ENCODE measurements around the gene DOCK7.

The DOCK7 gene

DNA sequence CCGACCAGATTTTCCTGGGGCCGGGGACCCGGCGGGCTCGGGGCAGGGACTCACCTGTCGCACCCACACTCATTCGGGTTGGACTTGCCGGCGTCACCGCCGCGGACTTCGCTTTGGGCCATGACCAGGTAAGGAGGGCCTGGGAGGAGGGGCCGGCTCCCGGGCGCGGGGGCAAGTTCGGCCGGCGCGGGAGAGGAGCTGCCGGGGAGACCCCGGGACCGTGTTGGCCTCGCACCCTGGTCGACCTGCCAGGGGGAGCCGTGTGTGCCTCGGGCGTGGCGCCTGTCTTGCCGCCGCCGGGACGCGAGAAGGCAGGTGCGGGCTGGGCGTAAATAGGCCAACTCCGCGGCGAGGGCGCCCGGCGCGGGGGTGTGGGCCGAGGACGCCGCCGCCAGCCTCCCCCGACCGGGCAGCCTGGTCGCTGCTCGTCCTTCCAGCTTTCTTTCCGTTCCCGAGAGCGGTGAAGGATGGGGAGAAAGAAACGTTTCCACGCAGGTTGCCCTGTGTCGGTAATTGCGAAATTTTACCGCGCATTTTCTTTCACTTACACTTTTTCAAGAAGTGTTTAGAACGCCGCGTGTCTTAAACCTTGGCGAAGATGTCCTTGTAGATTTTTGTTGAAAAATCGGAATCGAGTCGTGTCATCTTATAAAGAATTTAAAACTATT lies 250.8 kb downstream of the DOCK7 start:
- no peak for DNase-seq

DNA sequence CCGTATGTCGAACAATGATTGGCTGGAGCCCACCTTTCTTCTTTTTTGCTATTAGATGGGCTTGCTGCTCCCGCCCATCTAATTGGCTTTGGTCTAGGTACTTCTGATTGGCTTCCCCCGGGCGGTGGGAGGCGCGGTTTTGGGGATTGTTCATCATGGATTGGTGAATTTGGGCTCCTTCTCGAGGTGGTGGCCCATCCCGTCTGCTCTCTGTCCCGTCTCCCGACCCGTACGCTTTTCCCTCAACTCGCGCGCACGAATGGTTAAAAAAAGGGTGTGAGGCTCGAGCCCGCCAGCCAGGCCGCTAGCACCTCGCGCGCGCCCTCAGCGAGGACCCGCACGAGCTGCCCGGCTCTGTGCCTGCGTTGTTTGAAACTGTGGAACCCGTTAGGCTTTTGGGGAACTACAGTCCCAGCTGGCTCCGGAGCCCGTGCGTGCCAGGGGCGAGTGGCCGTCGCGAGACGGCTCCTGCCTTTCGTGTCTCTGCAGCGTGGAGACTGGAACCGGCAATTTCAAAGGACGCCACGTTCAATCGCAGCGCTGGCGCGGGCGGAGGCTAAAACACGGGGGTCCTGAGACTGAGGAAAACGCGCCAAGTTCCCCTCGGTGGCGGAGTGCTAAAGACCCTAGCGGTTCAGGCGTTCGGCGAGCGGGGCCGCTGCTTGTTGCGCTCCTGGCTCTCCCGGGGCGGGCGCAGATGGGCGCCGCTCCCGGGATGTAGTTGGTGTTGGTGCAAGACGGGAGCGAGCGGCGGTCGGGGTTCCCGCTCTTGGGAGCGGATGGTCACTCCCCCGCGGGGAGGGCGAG lies 251.5 kb downstream of the DOCK7 start, which contains the start of gene USP1:
USP1 (plus strand) TSS at position 584 of the 807 bp plus-strand sequence. CDS start 2,819 bp downstream, outside the sequence.
- DNase-seq, result peak; percentile 100

GRCh38 chr1:62436039-62436465 lies 252.1 kb downstream of the DOCK7 start:
- no peak for DNase-seq

- peak; percentile 61 for DNase-seq
Observed at GRCh38 chr1:62435231-62436038, 252.8 kb downstream of the DOCK7 start.

- DNase-seq, result no peak
Observed at GRCh38 chr1:62434618-62435001, 253.6 kb downstream of the DOCK7 start.

- no peak for DNase-seq
Observed at GRCh38 chr1:62433861-62434617, 254.1 kb downstream of the DOCK7 start.

- DNase-seq, result no peak
Observed at GRCh38 chr1:62429581-62429980, 258.6 kb downstream of the DOCK7 start.

DNA sequence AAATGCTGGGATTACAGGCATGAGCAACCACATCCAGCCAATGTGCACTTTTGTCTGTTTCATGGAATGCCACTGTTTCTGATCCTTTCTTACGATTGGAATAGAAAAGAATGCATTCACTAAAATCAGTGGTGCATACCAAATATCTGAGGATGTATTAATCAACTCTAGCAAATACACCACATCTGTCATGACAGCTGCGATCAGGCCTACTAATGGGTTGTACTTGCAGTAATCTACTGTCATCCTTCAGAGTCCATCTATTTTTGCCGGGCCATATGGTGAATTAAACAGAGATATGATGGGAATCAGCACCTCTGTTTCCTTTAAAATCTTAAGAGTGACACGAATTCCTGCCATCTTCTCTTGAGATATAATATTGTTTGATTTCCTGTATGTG lies 259.8 kb downstream of the DOCK7 start:
- DNase-seq, result no peak

- DNase-seq, result no peak
Observed at GRCh38 chr1:62426794-62427193, 261.4 kb downstream of the DOCK7 start.

DNA sequence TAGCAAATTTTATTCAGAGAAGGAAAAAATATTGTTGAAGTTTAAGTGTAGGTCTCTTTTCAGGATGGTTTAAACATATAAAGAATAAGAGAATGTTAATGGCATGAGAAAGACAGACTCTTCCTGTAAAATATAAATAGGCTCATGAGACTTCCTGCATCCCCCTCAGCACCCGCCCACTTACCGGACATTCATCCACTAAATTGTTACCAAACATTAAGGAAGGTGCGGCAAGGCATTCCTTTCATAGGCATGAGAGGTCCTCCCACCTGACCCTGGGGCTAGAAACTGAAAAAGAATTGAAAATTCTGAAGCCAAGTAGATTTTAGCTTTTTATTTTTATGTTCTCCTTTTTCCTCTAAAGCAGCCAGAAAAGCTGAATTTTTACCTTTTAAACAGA lies 261.9 kb downstream of the DOCK7 start:
- DNase-seq, result no peak

- no peak for DNase-seq
Observed at GRCh38 chr1:62425041-62425440, 263.1 kb downstream of the DOCK7 start.

GRCh38 chr1:62424411-62424810 lies 263.8 kb downstream of the DOCK7 start:
- no peak for DNase-seq

GRCh38 chr1:62423580-62424242 lies 264.5 kb downstream of the DOCK7 start:
- DNase-seq, result no peak

- DNase-seq, result no peak
Observed at GRCh38 chr1:62420214-62420613, 268.0 kb downstream of the DOCK7 start.

GRCh38 chr1:62417351-62417999 lies 270.7 kb downstream of the DOCK7 start:
- no peak for DNase-seq

DNA sequence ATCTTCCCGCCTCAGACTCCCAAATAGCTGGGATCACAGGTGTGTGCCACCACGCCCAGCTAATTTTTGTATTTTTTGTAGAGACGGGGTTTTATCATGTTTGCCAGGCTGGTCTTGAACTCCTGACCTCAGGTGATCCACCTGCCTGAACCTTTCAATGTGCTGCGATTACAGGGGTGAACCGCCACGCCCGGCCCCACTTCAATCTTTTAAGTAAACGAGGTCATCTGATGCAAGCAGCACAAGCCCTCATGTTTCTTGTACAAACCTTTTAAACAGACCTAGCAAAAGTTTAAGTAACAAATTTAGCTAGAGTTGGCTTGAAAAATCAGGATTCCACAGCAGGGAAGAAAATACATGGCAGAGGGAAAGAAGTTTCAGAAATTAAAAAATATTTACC lies 272.5 kb downstream of the DOCK7 start:
- no peak for DNase-seq

DNA sequence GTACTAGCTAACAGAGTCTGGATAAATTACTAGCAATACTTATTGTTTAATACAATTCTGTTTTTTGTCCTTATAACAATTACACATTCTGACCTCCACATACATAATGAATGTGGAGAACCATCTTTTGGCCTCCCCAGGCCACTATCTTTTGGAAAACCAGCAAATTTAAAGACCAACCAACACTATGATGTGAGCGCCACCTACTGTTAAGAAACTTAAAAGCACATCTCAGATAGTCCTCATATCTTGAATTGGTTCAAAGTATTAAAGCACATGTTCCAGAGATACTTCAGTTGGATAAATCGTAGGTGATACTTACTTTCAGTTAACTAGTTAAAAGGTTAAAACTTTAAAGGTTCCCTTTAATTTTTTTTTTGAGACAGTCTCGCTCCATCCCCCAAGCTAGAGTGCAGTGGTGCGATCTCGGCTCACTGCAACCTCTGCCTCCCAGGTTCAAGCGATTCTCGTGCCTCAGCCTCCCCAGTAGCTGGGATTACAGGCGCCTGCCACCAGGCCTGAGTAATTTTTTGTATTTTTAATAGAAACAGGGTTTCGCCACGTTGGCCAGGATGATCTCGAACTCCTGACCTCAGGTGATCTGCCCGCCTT lies 280.7 kb downstream of the DOCK7 start:
- peak; percentile 34 for DNase-seq

DNA sequence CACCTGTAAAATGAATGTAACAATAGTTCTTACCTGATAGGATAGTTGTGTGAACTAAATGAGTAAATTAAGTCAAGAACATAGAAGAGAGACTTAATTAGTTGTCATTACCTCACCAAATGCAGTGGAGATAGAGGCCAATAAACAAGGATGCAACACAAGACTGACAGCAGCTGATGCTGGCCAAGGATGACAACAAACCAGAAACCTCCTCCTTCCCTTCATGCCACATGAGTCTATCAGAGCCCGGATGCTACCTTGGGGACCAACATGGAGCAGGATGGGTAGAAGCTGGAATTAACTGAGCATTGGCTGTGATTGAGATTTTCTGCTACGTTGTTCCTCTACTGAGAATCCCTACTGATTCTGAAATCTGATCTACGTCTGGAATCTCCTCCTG lies 281.6 kb downstream of the DOCK7 start:
- no peak for DNase-seq

DNA sequence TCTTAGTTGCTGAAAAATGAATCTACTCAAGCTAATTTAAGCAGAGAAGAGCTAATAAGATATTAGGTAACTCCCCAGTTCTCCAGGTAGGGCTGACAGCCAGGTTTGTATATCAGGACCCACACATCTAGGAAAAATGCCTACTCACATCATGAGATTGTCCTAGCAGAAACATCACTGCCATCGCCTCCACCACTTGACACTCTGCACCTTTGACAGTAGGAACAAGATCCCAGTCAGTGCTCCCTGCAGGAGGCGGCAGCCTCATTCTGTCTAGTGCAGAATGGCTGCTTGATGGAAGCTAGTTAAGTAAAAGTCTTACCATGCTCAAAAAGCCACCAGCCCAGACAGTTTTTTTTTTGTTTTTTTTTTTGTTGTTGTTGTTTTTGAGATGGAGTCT lies 282.9 kb downstream of the DOCK7 start:
- DNase-seq, result no peak
